HG02870 (cell line): ENCODE results near the gene KDM2B.

Experiments
- ATAC-seq: cut with Tn5 transposase; IDR thresholded peaks from one replicate; pipeline ENCODE4 v1.9.1; 2021; ENCODE audit warnings: mild to moderate bottlenecking, moderate library complexity; ENCODE audit not compliant: unreplicated experiment

KDM2B gene

DNA sequence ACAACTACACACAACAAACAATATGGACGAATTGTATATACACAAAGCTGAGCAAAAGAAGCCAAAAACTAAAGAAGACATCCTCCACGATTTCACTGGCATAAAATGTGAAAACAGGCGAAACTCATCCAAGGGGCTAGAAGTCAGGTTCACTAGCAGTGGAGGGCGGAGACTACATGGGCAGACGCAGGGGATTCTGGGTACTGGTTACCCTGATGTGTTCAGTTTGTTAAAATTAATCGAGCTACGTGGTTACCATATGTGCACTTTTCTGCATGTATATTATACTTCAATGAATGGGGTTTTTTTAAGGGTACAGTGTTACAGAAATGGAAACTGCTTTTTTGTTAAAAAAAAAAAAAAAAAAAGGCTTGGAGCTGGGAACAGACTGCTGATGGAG, 12.3 kb downstream of the KDM2B start:
- ATAC-seq, result no peak

DNA sequence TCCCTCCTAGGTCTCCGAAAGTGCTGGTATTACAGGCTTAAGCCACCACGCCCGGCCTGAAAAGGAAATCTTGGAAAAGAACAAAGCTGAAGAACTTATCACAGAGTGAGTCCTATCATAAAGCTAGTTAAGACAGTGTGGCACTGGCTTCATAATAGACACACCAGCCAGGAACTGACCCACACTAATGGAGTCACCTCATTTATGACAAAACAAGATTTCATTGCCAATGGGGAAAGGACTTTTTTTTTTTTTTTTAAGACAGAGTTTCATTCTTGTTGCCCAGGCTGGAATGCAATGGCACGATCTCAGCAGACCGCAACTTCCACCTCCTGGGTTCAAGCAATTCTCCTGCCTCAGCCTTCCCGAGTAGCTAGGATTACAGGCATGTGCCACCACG, 15.7 kb downstream of the KDM2B start:
- no peak for ATAC-seq

DNA sequence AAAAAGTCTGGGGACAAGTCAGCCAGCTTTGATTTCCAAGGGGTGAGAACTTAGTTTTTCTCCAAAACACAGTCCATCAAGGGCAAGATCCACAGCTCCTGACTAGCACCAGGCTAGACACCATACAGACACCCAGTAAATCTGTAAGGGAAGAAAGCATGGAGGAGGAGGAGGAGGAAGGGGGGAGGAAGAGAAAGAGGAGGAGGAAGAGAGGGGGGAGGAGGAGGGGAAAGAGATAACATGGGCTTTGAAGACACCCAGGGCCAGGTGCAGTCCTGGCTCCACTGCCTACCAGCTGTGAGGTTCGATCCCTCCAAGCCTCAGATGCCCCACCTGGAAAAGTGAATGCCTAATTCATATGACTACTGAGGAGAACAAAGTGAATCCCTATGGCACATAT, 18.3 kb downstream of the KDM2B start:
- ATAC-seq, result no peak

- ATAC-seq, result no peak
These were observed 19.8 kb downstream of the KDM2B start for GRCh38 chr12:121561009-121561395.

DNA sequence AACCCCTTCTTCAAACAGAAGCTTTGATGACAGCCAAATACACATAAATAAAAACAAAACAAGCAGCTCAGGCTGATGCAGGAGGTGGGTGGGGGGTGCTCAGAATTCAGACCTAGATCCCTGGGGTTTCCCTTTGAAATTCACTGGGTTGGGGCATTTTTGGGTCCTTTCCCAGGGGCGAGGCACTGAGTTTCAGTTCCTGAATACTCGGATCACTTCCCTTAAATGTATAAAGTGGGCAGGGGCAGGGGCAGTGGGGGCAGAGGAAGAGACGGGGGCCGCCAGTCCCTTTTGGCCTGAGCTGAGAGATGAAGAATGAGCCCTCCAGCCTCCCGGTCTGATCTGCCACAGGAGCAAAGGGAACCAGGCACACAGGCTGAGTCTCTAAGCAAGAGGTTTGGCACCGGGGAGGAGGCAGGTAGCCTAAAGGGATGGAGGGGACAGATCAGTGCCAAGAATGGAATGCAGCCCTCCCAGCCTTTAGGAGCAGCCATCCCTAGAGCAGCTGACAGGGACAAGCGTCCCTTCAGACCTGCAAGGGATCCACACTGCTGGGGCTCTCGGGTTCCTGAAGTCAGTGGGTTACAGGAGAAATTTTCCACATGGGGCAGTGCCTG, 20.3 kb downstream of the KDM2B start:
- no peak for ATAC-seq

DNA sequence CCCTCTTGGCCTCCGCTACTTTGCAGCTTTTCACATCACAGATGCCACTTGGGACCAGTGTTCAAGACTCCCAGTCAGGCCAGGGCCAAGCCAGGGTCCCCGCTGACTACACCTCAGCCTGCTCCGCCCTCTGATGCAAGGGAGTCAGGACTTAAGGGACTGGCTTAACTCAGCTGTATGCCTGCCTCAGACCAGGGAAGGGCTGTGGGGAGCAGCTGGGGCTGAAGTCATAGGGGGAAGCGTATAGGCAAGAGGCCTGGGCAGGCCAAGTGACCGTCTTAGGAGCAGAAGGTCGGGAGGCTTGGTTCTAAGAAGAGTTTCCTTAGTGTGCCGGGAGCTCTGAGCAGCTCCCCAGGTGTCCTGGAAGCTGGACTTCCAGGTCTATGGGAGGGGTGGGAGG, 21.9 kb downstream of the KDM2B start:
- ATAC-seq, result no peak

DNA sequence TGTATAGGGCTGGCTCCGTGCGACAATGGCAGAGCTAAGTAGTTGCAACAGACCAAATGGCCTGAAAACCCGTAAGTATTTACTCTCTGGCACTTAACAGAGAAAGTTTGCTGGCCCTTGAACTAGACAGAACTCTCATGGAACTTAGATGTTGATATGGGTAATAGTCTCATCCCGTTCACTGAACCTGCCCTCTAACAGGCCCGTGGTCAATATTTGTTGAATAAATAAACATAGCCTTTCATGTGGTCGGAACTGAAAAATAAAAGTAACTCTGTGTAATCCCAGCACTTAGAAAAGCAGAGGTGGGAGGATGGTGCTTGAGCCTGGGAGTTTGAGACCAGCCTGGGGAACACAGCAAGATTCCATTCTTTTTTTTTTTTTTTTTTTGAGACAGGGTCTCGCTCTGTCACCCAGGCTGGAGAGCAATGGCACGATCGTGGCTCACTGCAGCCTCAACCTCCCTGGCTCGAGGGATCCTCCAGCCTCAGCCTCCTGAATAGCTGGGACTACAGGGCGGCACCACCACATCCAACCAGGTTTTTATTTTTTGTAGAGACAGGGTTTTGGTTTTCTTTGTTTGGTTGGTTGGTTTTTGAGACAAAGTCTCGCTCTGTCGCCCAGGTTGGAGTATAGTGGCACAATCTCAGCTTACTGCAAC, 29.7 kb downstream of the KDM2B start:
- no peak for ATAC-seq

DNA sequence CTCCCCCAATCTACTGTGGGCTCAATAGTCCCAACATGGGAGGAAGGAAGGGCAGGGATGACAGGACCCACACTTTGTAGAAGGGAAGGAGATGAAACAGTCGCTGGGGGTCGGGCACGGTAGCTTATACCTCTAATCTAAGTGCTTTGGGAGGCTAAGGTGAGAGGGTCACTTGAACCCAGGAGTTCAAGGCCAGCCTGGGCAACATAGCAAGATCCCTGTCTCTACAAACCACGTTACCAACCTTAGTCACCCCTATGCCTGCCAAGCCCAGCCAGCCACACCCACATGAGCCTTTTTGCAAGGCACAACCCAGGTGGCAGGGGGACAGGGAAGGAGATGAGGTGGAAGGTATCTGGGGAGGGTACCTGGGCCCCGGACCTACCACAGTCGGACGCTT, 31.7 kb downstream of the KDM2B start:
- no peak for ATAC-seq

DNA sequence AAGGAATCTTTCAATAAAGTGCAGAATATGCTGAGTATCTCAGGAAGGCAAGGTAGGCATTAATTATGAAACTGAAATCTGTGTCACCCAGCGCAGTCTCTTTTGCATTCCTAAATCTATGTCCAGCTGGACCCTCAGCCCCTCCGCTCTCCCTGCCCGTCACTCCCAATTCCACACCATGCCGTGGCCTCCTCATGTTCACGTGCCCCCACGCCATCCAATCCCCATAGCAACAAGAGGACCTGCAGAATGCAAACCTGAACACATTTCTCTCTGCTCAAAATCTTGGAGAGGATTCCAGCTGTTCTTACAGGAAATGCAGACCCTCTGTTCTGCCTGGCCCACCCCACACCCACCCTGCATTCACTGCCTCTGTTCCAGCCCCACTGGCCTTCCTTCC, 35.3 kb downstream of the KDM2B start:
- ATAC-seq, result no peak

DNA sequence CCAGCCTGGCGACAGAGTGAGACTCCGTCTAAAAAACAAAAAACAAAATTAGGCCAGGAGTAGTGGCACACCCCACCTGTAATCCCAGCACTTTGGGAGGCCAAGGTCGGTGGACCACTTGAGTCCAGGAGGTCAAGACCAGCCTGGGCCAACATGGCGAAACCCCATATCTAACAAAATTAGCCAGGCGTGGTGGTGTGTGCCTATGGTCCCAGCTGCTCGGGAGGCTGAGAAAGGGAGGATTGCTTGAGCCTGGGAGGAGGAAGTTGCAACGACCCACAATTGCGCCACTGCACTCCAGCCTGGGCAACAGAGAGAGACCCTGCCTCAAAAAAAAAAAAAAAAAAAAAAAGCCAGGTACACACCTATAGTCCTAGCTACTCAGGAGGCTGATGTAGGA, 37.0 kb downstream of the KDM2B start:
- no peak for ATAC-seq

- ATAC-seq, result no peak
These were observed 40.9 kb downstream of the KDM2B start for GRCh38 chr12:121539908-121540307.

- no peak for ATAC-seq
These were observed 42.1 kb downstream of the KDM2B start for GRCh38 chr12:121538699-121539061.

DNA sequence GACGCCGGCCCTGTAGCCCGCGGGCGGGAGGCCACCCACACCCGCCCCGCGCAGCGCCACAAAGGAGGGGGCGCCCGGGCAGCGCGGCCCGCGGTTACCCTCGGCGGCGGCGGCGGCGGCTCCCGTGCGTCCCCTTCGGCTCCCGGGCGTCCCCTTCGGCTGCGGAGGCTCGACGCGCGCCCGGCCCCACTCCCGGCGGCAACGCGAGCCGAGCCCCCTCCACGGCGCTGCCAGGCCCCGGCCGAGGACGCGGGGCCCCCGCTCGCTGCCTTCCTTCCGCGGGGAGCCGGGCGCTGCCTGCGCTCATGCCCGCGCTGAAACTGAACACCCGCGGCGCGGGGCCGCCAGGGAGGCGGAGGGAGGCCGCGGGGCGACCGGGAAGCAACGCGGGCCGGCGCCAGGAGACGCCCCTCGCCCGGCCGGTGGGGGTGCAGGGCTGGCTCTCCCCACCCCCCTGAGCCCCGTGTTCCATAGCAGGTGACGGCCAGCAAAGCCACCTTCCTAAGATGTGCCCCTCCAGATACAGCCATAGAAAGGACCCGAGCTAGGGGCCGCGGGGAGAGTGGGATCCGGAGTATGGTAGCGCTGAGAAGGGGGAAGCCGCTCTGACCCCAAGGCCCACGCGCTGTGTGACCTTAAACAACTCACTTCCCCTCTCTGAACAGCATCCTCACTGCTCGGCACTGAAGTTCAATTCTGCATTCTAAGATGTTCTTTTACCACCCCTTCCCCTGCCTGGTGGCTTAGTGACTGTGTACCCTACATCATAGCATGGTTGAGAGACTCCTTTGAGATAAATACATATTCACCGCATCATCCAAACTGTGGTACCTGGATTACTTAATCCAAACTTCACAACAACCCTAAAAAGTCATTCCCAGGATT, 42.8 kb downstream of the KDM2B start:
- no peak for ATAC-seq

GRCh38 chr12:121536899-121537813, 43.7 kb downstream of the KDM2B start:
- ATAC-seq, result peak; percentile 56

GRCh38 chr12:121536054-121536898, 44.5 kb downstream of the KDM2B start:
- ATAC-seq, result peak; percentile 35

- ATAC-seq, result no peak
These were observed 45.4 kb downstream of the KDM2B start for GRCh38 chr12:121535150-121536053.

DNA sequence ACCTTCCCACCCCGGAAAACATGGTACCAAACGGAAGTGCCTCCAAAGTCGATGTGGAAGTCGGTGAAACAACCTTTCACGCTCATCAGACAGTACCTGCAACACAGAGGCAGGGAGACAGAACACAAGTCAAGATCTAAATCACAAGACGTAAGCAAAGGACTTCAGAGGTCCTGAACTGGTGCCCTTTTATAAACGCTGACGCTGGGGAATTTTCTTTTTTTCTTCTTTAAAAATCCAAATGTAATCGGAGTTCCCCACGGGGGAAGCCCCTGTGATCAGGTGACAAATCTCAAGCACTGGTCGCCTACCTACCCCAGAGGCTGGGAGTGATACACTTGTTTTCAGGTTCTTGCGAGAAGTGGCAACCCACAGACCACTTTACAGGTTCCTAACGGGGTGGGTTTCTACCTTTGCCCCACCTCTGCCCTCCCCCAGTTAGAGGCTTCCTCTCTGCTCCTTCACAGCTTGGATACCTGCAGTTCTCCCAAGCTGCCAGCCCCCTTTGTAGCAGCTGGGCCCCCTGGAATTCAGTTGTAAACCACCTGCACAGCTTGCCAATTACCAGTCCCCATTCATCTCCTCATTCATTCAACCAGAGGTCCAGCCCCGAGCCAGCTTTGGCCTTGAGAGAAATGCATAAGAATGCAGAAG, 46.2 kb downstream of the KDM2B start:
- ATAC-seq, result no peak

GRCh38 chr12:121533394-121534090, 47.3 kb downstream of the KDM2B start:
- ATAC-seq, result no peak
